IMR-90 (cell line): Measurements from ENCODE around the gene DNMT1. TPM values are rescaled to one million over a fixed set of nuclear protein-coding genes. Genes with fewer than 3 reads are reported as not detected.

Source experiments
- ATAC-seq: fragments of 200-7000 bp; cut with Tn5 transposase; 2 replicates; pipeline ENCODE4 v1.9.1; 2020; ENCODE audit warnings: low read depth, mild to moderate bottlenecking, moderate library complexity
- BruUV-seq: library from RNA; stranded (reverse); fragments of 400-500 nt; replicated peaks from 2 replicates; lab custom pipeline; 2021; lab: Mats Ljungman, UMichigan
- CTCF ChIA-PET: fragments of 300-600 bp; formaldehyde crosslinking; extraction: SDS; loops from one replicate; lab custom pipeline; 2021; ENCODE audit warnings: antibody characterized with exemption; lab: Yijun Ruan, JAX
- POLR2A ChIA-PET: fragments of 300-600 bp; sonication (Branson Sonifier 250); formaldehyde crosslinking; loops from one replicate; lab custom pipeline; 2022; ENCODE audit warnings: antibody characterized with exemption; ENCODE audit not compliant: unreplicated experiment; lab: Charles Lee
- DNase-seq: peaks from one replicate; pipeline ENCODE4 v3.0.0; 2013
- H2AFZ ChIP-seq: replicated peaks from 2 replicates; pipeline ENCODE3; 2013; ENCODE audit warnings: low read length, mild to moderate bottlenecking; ENCODE audit not compliant: poor library complexity
- H2AK5ac ChIP-seq: 2 replicates; pipeline ENCODE4 v1.6.1; 2013; ENCODE audit warnings: low read depth, low read length, inconsistent platforms
- H2AK9ac ChIP-seq: replicated peaks from 2 replicates; pipeline ENCODE3; 2013; ENCODE audit warnings: mild to moderate bottlenecking, low read depth, low read length, moderate library complexity; ENCODE audit not compliant: poor library complexity
- H2BK120ac ChIP-seq: 2 replicates; pipeline ENCODE4 v1.6.1; 2013; ENCODE audit warnings: low read depth, low read length, inconsistent platforms
- H2BK15ac ChIP-seq: 3 replicates; pipeline ENCODE4 v1.6.1; 2013; ENCODE audit warnings: low read depth, low read length, inconsistent platforms
- H2BK20ac ChIP-seq: 2 replicates; pipeline ENCODE4 v1.6.1; 2013; ENCODE audit warnings: low read depth, mild to moderate bottlenecking, inconsistent platforms, low read length, moderate library complexity
- H2BK5ac ChIP-seq: 2 replicates; pipeline ENCODE4 v1.6.1; 2013; ENCODE audit warnings: mild to moderate bottlenecking, low read depth, low read length, inconsistent platforms; ENCODE audit not compliant: poor library complexity, severe bottlenecking
- H3K14ac ChIP-seq: replicated peaks from 2 replicates; pipeline ENCODE4 v1.6.1; 2013; ENCODE audit warnings: low read depth, low read length, inconsistent platforms
- H3K18ac ChIP-seq: 2 replicates; pipeline ENCODE4 v1.6.1; 2013; ENCODE audit warnings: low read depth, low read length, control low read depth
- H3K23ac ChIP-seq: 2 replicates; pipeline ENCODE4 v1.6.1; 2013; ENCODE audit warnings: low read depth, low read length, inconsistent platforms
- H3K27ac ChIP-seq: 2 replicates; pipeline ENCODE4 v1.5.1; 2013; ENCODE audit warnings: mild to moderate bottlenecking, control low read depth, low read length; ENCODE audit not compliant: insufficient read depth
- H3K27me3 ChIP-seq: 2 replicates; pipeline ENCODE4 v1.6.1; 2013; ENCODE audit warnings: low read length; ENCODE audit not compliant: control insufficient read depth, insufficient read depth
- H3K36me3 ChIP-seq: 2 replicates; pipeline ENCODE4 v1.6.1; 2013; ENCODE audit warnings: low read length, mixed read lengths; ENCODE audit not compliant: control insufficient read depth, insufficient read depth
- H3K4ac ChIP-seq: 2 replicates; pipeline ENCODE4 v1.6.1; 2013; ENCODE audit warnings: low read depth, low read length, inconsistent platforms
- H3K4me1 ChIP-seq: 2 replicates; pipeline ENCODE4 v1.6.1; 2013; ENCODE audit warnings: low read length, mixed read lengths; ENCODE audit not compliant: control insufficient read depth, insufficient read depth
- H3K4me2 ChIP-seq: 2 replicates; pipeline ENCODE4 v1.6.1; 2013; ENCODE audit warnings: low read depth, mild to moderate bottlenecking, control low read depth, low read length, moderate library complexity
- H3K4me3 ChIP-seq: 2 replicates; pipeline ENCODE4 v1.5.1; 2013; ENCODE audit warnings: low read depth, mild to moderate bottlenecking, control low read depth, low read length, moderate library complexity; ENCODE audit not compliant: insufficient read depth
- H3K56ac ChIP-seq: 2 replicates; pipeline ENCODE4 v1.6.1; 2013; ENCODE audit warnings: low read length, inconsistent platforms; ENCODE audit not compliant: insufficient read depth; ENCODE audit errors: extremely low read depth
- H3K79me1 ChIP-seq, 2 experiments: 2 replicates each; pipeline ENCODE4 v1.6.1; 2013; ENCODE audit warnings: low read length in 2 of 2, inconsistent platforms in 1 of 2, low read depth in 1 of 2
- H3K9ac ChIP-seq: 2 replicates; pipeline ENCODE4 v1.6.1; 2013; ENCODE audit warnings: low read depth, low read length, control low read depth
- H3K9me1 ChIP-seq: 2 replicates; pipeline ENCODE4 v1.6.1; 2013; ENCODE audit warnings: low read length, inconsistent platforms; ENCODE audit not compliant: insufficient read depth
- H3K9me3 ChIP-seq: 2 replicates; pipeline ENCODE4 v1.6.1; 2013; ENCODE audit warnings: low read length; ENCODE audit not compliant: control insufficient read depth, insufficient read depth
- H4K20me1 ChIP-seq: 2 replicates; pipeline ENCODE4 v1.6.1; 2013; ENCODE audit warnings: low read length, inconsistent platforms; ENCODE audit not compliant: insufficient read depth
- H4K5ac ChIP-seq: 2 replicates; pipeline ENCODE4 v1.6.1; 2013; ENCODE audit warnings: mild to moderate bottlenecking, low read depth, low read length, control low read depth
- H4K8ac ChIP-seq, 2 experiments: 2 replicates each; pipeline ENCODE4 v1.6.1; 2013; ENCODE audit warnings: low read depth in 2 of 2, low read length in 2 of 2, control low read depth in 1 of 2, inconsistent platforms in 1 of 2
- H4K91ac ChIP-seq: 2 replicates; pipeline ENCODE4 v1.6.1; 2013; ENCODE audit warnings: low read depth, low read length, inconsistent platforms; ENCODE audit not compliant: insufficient read depth
- BHLHE40 ChIP-seq: fragments of 150-350 bp; IDR thresholded peaks from 2 replicates; pipeline ENCODE4 v1.6.1; 2016; ENCODE audit warnings: mild to moderate bottlenecking, low read depth, low read length
- CEBPB ChIP-seq: IDR thresholded peaks from 2 replicates; pipeline ENCODE4 v1.6.1; 2012; ENCODE audit warnings: low read depth, low read length, improper control_type of control experiment
- CHD1 ChIP-seq: IDR thresholded peaks from 2 replicates; pipeline ENCODE4 v1.6.1; 2012; ENCODE audit warnings: low read depth, low read length, improper control_type of control experiment
- FOS ChIP-seq: fragments of 150-350 bp; IDR thresholded peaks from 2 replicates; pipeline ENCODE4 v1.6.1; 2016; ENCODE audit warnings: low read depth, low read length
- MAFK ChIP-seq: IDR thresholded peaks from 2 replicates; pipeline ENCODE4 v1.6.1; 2012; ENCODE audit warnings: low read depth, low read length, improper control_type of control experiment
- MAZ ChIP-seq: IDR thresholded peaks from 2 replicates; pipeline ENCODE4 v1.6.1; 2012; ENCODE audit warnings: low read depth, mild to moderate bottlenecking, low read length, improper control_type of control experiment, moderate library complexity, borderline replicate concordance
- MXI1 ChIP-seq: IDR thresholded peaks from 2 replicates; pipeline ENCODE4 v1.6.1; 2012; ENCODE audit warnings: low read depth, mild to moderate bottlenecking, low read length, moderate library complexity, borderline replicate concordance
- NFE2L2 ChIP-seq: fragments of 150-350 bp; IDR thresholded peaks from 2 replicates; pipeline ENCODE4 v1.6.1; 2016; ENCODE audit warnings: low read depth, mild to moderate bottlenecking, low read length
- POLR2A ChIP-seq: IDR thresholded peaks from 2 replicates; pipeline ENCODE4 v1.6.1; 2012; ENCODE audit warnings: mild to moderate bottlenecking, low read depth, low read length
- RAD21 ChIP-seq: IDR thresholded peaks from 2 replicates; pipeline ENCODE4 v1.6.1; 2012; ENCODE audit warnings: low read length, improper control_type of control experiment
- RCOR1 ChIP-seq: IDR thresholded peaks from 2 replicates; pipeline ENCODE4 v1.6.1; 2012; ENCODE audit warnings: mild to moderate bottlenecking, low read length, improper control_type of control experiment; ENCODE audit not compliant: insufficient replicate concordance
- RFX5 ChIP-seq: IDR thresholded peaks from 2 replicates; pipeline ENCODE4 v1.8.0; 2012; ENCODE audit warnings: low read depth, mild to moderate bottlenecking, low read length, moderate library complexity
- SMC3 ChIP-seq: fragments of 150-350 bp; IDR thresholded peaks from 2 replicates; pipeline ENCODE4 v1.6.1; 2016; ENCODE audit warnings: low read depth, mild to moderate bottlenecking, antibody characterized with exemption, low read length, moderate library complexity
- USF2 ChIP-seq: fragments of 150-350 bp; IDR thresholded peaks from 2 replicates; pipeline ENCODE4 v1.6.1; 2017; ENCODE audit warnings: mild to moderate bottlenecking, antibody characterized with exemption, low read length, low read depth
- WGBS, 2 experiments: methylation state at CpG; one replicate each; pipeline versions ENCODE4 v1.1.5 to v1.1.7; 2013; ENCODE audit warnings: missing lambda C conversion rate in 2 of 2; ENCODE audit not compliant: insufficient read length in 1 of 2; ENCODE audit errors: extremely low coverage in 2 of 2; 5-methylcytosine and 5-hydroxymethylcytosine counted together
- dilution Hi-C: fragments of 300-500 bp; cut with HindIII; formaldehyde crosslinking; loops from one replicate; pipeline ENCODE4 v1.14.3; 2018; ENCODE audit warnings: low sequenced_read_pairs; ENCODE audit not compliant: unreplicated experiment
- in situ Hi-C: fragments of 300-500 bp; cut with MboI; formaldehyde crosslinking; loops from 3 replicates; pipeline ENCODE4 v1.14.3; 2019; ENCODE audit warnings: low sequenced_read_pairs, inconsistent platforms, mixed read lengths
- intact Hi-C: fragments of 100-400 bp; cut with micrococcal nuclease; formaldehyde crosslinking; loops from 2 replicates; pipeline ENCODE4 v1.10.0; 2022
- polyA plus RNA-seq, 3 experiments: library from polyadenylated mRNA; depleted of rRNA; stranded (reverse); fragments of >200 nt; gene quantifications; 2 replicates each; pipeline ENCODE4 v1.2.3, GENCODE V29; 2012; ENCODE audit warnings: low replicate concordance in 1 of 3
- total RNA-seq: library from RNA; depleted of rRNA; stranded (reverse); fragments of >200 nt; gene quantifications from 2 replicates; pipeline ENCODE4 v1.2.3, GENCODE V29; 2012
- TF ChIP-seq, protein P1 (sequence below): fragments of 150-350 bp; IDR thresholded peaks from 2 replicates; pipeline ENCODE4 v1.6.1; 2016; ENCODE audit warnings: low read depth, mild to moderate bottlenecking, low read length, moderate library complexity, borderline replicate concordance
- TF ChIP-seq, protein P2 (sequence below): conservative IDR thresholded peaks from 2 replicates; pipeline ENCODE4 v1.5.1; 2012; ENCODE audit warnings: mild to moderate bottlenecking, low read depth, low read length, improper control_type of control experiment

The DNMT1 gene
- total and polyA plus RNA-seq, 2 of the 4 experiments (the other 2 are of a cell fraction), result 26.2 to 83.6 TPM

DNA sequence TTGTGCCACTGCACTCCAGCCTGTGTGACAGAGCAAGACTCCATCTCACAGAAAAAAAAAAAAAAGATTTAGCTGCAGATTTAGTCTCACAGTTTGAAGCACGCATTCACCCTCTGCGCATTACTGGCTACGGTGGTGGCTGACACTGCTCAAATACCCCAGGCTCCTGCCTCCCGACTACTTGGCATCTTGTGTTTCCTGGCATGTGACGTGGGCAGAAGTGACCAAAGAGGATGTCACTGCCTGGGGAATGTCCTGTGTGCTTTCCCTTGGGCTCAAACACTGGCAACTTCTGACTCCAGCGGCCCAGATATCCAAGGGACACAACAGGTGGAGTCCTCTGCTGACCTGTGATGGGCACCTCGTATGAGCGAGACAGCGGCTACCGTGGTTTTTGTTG, 50.4 kb downstream of the DNMT1 start:
- H3K23ac ChIP-seq, result no peak overlapping the region
- no peak overlapping the region for H2BK120ac ChIP-seq
- intact Hi-C loops, result no loop called here

More for the DNA sequence above, 50.4 kb downstream of the DNMT1 start:
- in situ Hi-C loops (no loop called here), dilution Hi-C loops (no loop called here)
- CTCF ChIA-PET, result no interaction called here
- 92% methylated on average over 5 of the region's 10 CpGs; no CpG with 5 or more reads in 1 of the 2 experiments for WGBS, 2 experiments
- H4K5ac ChIP-seq, result no peak overlapping the region
- H3K4me1 ChIP-seq, result no peaks in the 10 kb centered on the region
- no peak overlapping the region for H2BK15ac ChIP-seq
- H3K14ac ChIP-seq, result no peak overlapping the region
- H3K4me2 ChIP-seq, result no peak overlapping the region
- no peaks in the 10 kb centered on the region for H3K9me1 ChIP-seq
- no peak for ATAC-seq
- no peak overlapping the region for H3K27ac ChIP-seq
- H4K91ac ChIP-seq, result no peak overlapping the region
- H3K9ac ChIP-seq, result no peak overlapping the region
- no peak overlapping the region for H2BK5ac ChIP-seq
- H3K4ac ChIP-seq, result no peak overlapping the region
- no peak overlapping the region for H2AK5ac ChIP-seq
- no TSS peak for BruUV-seq
- no peaks in the 10 kb centered on the region for H3K27me3 ChIP-seq
- H3K56ac ChIP-seq, result no peak overlapping the region
- POLR2A ChIA-PET, result no interaction called here
- H3K9me3 ChIP-seq, result no peaks in the 10 kb centered on the region
- no peak overlapping the region for H3K4me3 ChIP-seq
- no peak overlapping the region for H4K8ac ChIP-seq
- DNase-seq, result no peak
- no peak overlapping the region for H3K18ac ChIP-seq
- no peak overlapping the region for H2AFZ ChIP-seq
- no peak for TF ChIP-seq BHLHE40
- TF ChIP-seq CHD1, result no peak
- TF ChIP-seq, protein P1, sequence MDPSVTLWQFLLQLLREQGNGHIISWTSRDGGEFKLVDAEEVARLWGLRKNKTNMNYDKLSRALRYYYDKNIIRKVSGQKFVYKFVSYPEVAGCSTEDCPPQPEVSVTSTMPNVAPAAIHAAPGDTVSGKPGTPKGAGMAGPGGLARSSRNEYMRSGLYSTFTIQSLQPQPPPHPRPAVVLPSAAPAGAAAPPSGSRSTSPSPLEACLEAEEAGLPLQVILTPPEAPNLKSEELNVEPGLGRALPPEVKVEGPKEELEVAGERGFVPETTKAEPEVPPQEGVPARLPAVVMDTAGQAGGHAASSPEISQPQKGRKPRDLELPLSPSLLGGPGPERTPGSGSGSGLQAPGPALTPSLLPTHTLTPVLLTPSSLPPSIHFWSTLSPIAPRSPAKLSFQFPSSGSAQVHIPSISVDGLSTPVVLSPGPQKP, result no peak
- no peak for TF ChIP-seq MXI1
- TF ChIP-seq MAFK, result no peak
- TF ChIP-seq RCOR1, result no peak
- TF ChIP-seq FOS, result no peak
- TF ChIP-seq SMC3, result no peak
- TF ChIP-seq USF2, result no peak
- no peak for TF ChIP-seq CEBPB
- TF ChIP-seq POLR2A, result no peak
- no peak for TF ChIP-seq NFE2L2
- TF ChIP-seq MAZ, result no peak
- TF ChIP-seq, protein P2, sequence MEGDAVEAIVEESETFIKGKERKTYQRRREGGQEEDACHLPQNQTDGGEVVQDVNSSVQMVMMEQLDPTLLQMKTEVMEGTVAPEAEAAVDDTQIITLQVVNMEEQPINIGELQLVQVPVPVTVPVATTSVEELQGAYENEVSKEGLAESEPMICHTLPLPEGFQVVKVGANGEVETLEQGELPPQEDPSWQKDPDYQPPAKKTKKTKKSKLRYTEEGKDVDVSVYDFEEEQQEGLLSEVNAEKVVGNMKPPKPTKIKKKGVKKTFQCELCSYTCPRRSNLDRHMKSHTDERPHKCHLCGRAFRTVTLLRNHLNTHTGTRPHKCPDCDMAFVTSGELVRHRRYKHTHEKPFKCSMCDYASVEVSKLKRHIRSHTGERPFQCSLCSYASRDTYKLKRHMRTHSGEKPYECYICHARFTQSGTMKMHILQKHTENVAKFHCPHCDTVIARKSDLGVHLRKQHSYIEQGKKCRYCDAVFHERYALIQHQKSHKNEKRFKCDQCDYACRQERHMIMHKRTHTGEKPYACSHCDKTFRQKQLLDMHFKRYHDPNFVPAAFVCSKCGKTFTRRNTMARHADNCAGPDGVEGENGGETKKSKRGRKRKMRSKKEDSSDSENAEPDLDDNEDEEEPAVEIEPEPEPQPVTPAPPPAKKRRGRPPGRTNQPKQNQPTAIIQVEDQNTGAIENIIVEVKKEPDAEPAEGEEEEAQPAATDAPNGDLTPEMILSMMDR, result no peak
- no peak for TF ChIP-seq RAD21
- no peak for TF ChIP-seq RFX5
- H2BK20ac ChIP-seq, result no peak overlapping the region
- H3K36me3 ChIP-seq, result peaks cover 73% of the 10 kb centered on the region
- H3K79me1 ChIP-seq, result peaks cover 16 to 24% of the 10 kb centered on the region in 2 experiments
- H2AK9ac ChIP-seq, result no peak overlapping the region
- peaks cover 4% of the 10 kb centered on the region; the same call in 1 of the 2 replicates for H4K20me1 ChIP-seq
